Measurements from ENCODE around the gene SSB. TPM values are rescaled to one million over a fixed set of nuclear protein-coding genes. Genes with fewer than 3 reads are reported as not detected.

Gene SSB
- 198 and 296 TPM in 2 replicates for total RNA-seq (ENCODE audit: low replicate concordance)

DNA sequence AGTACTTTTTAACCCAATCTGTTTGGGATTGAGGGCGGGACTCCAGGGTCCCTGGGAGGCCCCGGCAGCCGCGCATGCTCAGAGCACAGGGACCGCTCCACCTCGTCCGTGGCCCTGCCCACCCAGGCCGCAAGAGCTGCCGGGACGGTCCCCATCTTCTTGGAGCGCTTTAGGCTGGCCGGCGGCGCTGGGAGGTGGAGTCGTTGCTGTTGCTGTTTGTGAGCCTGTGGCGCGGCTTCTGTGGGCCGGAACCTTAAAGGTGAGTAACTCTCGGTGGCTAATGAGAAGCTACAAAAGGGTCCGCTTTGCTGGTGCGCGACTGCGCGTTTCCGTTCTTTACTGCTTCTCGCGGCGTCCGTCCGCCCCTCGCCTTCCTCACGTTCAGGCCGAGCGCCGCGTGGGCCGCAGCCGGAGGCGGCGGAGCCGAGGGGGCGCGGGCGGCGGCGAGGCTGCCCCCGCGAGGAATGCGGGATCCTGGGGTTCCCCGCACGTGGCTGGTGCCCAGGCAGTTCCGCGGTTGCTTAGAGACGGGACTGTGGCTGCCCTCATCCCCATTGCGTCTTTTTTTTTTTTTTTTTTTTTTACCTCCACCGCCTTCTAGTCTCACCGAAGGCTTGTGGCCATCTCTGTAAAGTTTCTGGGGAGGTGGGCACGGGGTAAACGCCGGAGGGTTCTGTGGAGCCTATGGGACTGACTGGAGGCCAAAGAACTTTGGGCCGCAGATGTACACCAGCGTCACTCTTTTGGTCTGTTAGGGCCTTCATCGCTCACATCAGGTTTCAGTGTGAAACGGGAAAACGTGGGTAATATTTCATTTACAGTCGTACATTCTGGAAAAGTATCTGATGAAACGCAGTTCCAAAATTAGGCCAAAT, at the start of gene SSB:
SSB (plus strand) TSS at position 154 of the 875 bp plus-strand sequence. CDS start 2,090 bp downstream, outside the sequence.
- peak; percentile 94 for DNase-seq (ENCODE audit: low spot score)
- Mint-ChIP-seq H3K4me1 (peaks cover 14% of the 10 kb centered on the region), H3K4me3 (peak within 1 kb of the TSS; percentile 90), H3K27ac (peak within 1 kb of the TSS; percentile 85), H3K27me3 (ENCODE audit: insufficient read depth, low read depth) (peaks cover 2% of the 10 kb centered on the region), H3K36me3 (peaks cover 18% of the 10 kb centered on the region), H3K9me3 (no peaks in the 10 kb centered on the region)
- Histone ChIP-seq H3K4me1 (peaks cover 5% of the 10 kb centered on the region), H3K27ac (peak within 1 kb of the TSS; percentile 75), H3K27me3 (no peaks in the 10 kb centered on the region), H3K4me2 (peak within 1 kb of the TSS; percentile 83), H3K79me2 (ENCODE audit: low read depth) (peaks cover 51% of the 10 kb centered on the region), H3K9me3 (ENCODE audit: low read depth) (no peaks in the 10 kb centered on the region), H3K36me3 (peaks cover 8% of the 10 kb centered on the region), H2AFZ (replicated peaks) (peak within 1 kb of the TSS; percentile 27), H4K20me1 (ENCODE audit: low read depth) (peaks cover 39% of the 10 kb centered on the region), H3F3A (ENCODE audit: low read depth) (peaks cover 6% of the 10 kb centered on the region), H3K4me3 (peak within 1 kb of the TSS; percentile 59), H3K9ac (peak within 1 kb of the TSS; percentile 51)
- TF ChIP-seq CTCF (IDR thresholded peaks at IDR 0.05) (no peak), EZH2 (IDR thresholded peaks at IDR 0.05) (no peak), EZH2phosphoT487 (IDR thresholded peaks at IDR 0.05) (no peak)

GRCh38 chr2:169752752-169753151, 45.9 kb upstream of the SSB start:
- Mint-ChIP-seq H3K4me3 (no peak overlapping the region), H3K9me3 (peaks cover 19% of the 10 kb centered on the region), H3K36me3 (peaks cover 56% of the 10 kb centered on the region), H3K27me3 (ENCODE audit: insufficient read depth, low read depth) (no peaks in the 10 kb centered on the region), H3K27ac (no peak overlapping the region), H3K4me1 (peaks cover 2% of the 10 kb centered on the region)
- DNase-seq (ENCODE audit: low spot score) = no peak
- H3K4me2 ChIP-seq = no peak overlapping the region
- no peaks in the 10 kb centered on the region for H3K4me1 ChIP-seq
- no peak overlapping the region for H3K4me3 ChIP-seq
- no peak overlapping the region for H2AFZ ChIP-seq (replicated peaks)
- peaks cover 23% of the 10 kb centered on the region for H3K36me3 ChIP-seq
- no peaks in the 10 kb centered on the region for H3K9me3 ChIP-seq (ENCODE audit: low read depth)
- H4K20me1 ChIP-seq (ENCODE audit: low read depth) = peaks cover 12% of the 10 kb centered on the region
- TF ChIP-seq CTCF (IDR thresholded peaks at IDR 0.05) = no peak
- TF ChIP-seq EZH2phosphoT487 (IDR thresholded peaks at IDR 0.05) = no peak
- TF ChIP-seq EZH2 (IDR thresholded peaks at IDR 0.05) = no peak
- H3K27me3 ChIP-seq = no peaks in the 10 kb centered on the region
- H3F3A ChIP-seq (ENCODE audit: low read depth) = peaks cover 24% of the 10 kb centered on the region
- no peak overlapping the region for H3K9ac ChIP-seq
- H3K27ac ChIP-seq = no peak overlapping the region
- peaks cover 8% of the 10 kb centered on the region for H3K79me2 ChIP-seq (ENCODE audit: low read depth)

DNA sequence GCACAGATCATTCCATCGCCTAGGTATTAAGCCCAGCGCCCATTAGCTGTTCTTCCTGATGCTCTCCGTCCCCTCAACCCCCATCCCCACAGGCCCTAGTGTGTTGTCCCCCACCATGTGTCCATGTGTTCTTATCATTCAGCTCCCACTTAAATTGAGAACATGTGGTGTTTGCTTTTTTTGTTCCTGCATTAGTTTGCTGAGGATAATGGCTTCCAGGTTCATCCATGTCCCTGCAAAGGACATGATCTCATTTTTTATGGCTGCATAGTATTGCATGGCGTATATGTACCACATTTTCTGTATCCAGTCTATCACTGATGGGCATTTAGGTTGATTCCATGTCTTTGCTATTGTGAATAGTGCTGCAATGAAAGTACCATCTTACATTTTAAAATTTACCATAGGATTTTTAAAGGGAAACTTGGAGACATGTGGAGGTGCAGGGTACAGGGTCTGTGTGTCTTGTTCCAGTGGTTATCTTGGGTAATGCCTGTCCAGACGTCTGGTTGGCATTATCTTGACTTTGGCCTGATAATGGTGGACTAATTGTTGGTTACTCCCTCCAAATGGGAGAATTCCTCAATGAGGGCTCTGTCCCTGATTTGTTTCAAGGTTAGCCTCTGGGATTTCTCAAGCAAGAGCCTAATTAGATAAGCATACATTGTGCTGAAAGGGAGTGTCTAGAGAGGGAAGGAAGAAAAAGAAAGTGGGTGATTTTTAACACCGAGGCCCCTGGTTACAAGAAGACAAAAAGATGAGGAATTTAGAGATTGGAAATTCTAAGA, 43.4 kb upstream of the SSB start:
- Histone ChIP-seq H3K4me3 (no peak overlapping the region), H3K27me3 (no peaks in the 10 kb centered on the region), H3F3A (ENCODE audit: low read depth) (peaks cover 8% of the 10 kb centered on the region), H4K20me1 (ENCODE audit: low read depth) (peaks cover 11% of the 10 kb centered on the region), H3K27ac (no peak overlapping the region), H3K36me3 (peaks cover 16% of the 10 kb centered on the region), H2AFZ (replicated peaks) (no peak overlapping the region), H3K79me2 (ENCODE audit: low read depth) (peaks cover 5% of the 10 kb centered on the region), H3K4me2 (no peak overlapping the region), H3K9me3 (ENCODE audit: low read depth) (no peaks in the 10 kb centered on the region), H3K4me1 (no peaks in the 10 kb centered on the region), H3K9ac (no peak overlapping the region)
- TF ChIP-seq CTCF (IDR thresholded peaks at IDR 0.05) = no peak
- TF ChIP-seq EZH2phosphoT487 (IDR thresholded peaks at IDR 0.05) = no peak
- TF ChIP-seq EZH2 (IDR thresholded peaks at IDR 0.05) = no peak
- Mint-ChIP-seq H3K27me3 (ENCODE audit: insufficient read depth, low read depth) (no peaks in the 10 kb centered on the region), H3K9me3 (peaks cover 22% of the 10 kb centered on the region), H3K4me3 (no peak overlapping the region), H3K36me3 (peaks cover 46% of the 10 kb centered on the region), H3K4me1 (peaks cover 2% of the 10 kb centered on the region), H3K27ac (no peak overlapping the region)
- DNase-seq (ENCODE audit: low spot score) = no peak
